Measurements from ENCODE around the gene TMEM89. TPM values are rescaled to one million over a fixed set of nuclear protein-coding genes. Genes with fewer than 3 reads are reported as not detected.

Gene TMEM89
- total and polyA plus RNA-seq, 8 donors, result 0.62 TPM; not detected in 7

DNA sequence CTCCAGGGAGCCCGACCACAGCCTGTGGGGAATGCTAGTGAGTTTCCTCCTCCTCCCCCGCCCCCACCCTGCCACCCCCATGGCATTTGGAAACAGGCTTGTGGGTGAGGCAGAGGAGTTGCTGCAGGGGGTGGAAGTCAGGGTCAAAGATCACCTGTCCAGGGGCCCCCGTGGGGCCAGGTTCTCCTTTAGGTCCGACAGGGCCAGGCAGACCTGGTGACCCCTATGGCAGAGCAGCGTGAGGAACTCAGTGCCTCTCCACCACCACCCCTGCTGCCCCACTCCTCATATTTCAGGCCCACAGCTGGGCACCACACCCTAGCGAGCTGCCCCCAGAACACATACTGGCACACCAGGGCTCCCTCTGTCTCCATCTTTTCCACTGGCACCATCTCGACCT lies 49.1 kb downstream of the TMEM89 start:
- no peaks in the 10 kb centered on the region for H3K4me1 ChIP-seq
- no peaks in the 10 kb centered on the region for H3K36me3 ChIP-seq
- TF ChIP-seq POLR2A (IDR thresholded peaks at IDR 0.05), result no peak
- no peak for TF ChIP-seq POLR2AphosphoS5 (IDR thresholded peaks at IDR 0.05)
- TF ChIP-seq, protein P1, sequence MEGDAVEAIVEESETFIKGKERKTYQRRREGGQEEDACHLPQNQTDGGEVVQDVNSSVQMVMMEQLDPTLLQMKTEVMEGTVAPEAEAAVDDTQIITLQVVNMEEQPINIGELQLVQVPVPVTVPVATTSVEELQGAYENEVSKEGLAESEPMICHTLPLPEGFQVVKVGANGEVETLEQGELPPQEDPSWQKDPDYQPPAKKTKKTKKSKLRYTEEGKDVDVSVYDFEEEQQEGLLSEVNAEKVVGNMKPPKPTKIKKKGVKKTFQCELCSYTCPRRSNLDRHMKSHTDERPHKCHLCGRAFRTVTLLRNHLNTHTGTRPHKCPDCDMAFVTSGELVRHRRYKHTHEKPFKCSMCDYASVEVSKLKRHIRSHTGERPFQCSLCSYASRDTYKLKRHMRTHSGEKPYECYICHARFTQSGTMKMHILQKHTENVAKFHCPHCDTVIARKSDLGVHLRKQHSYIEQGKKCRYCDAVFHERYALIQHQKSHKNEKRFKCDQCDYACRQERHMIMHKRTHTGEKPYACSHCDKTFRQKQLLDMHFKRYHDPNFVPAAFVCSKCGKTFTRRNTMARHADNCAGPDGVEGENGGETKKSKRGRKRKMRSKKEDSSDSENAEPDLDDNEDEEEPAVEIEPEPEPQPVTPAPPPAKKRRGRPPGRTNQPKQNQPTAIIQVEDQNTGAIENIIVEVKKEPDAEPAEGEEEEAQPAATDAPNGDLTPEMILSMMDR (IDR thresholded peaks at IDR 0.05), result no peak
- no peak for TF ChIP-seq EP300 (IDR thresholded peaks at IDR 0.05)
- no peaks in the 10 kb centered on the region for H3K27me3 ChIP-seq
- H3K27ac ChIP-seq, result no peak overlapping the region
- DNase-seq, result no peak
- intact Hi-C loops (cut with DNase I; ENCODE audit: low total_unique reads), result no loop called here
- WGBS, 5 donors, result 78 to 88% (median 86%) methylated on average over 2 to 7 of the region's 7 CpGs
- H3K9me3 ChIP-seq, result no peaks in the 10 kb centered on the region
- H3K4me3 ChIP-seq, result no peak overlapping the region

DNA sequence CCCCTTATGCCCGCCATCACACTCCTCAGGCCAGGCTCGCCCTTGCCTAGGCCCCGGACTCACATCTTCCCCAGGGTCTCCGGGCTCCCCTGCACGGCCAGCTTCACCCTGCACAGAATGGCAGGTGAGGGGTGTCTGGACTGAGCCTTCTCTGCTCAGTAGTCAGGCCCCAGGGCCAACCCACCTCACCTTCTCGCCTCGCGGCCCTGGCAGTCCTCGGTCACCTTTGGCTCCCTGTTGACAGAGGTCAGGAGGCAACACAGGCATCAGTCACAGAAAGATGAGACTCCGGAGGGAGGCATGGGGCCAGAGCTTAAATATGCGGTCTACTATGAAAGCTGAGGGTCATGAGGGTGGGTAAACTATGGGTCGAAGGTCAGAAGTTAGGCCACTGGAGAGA lies 49.6 kb downstream of the TMEM89 start:
- 76 to 89% (median 81%) methylated on average over 8 to 12 of the region's 12 CpGs for WGBS, 5 donors
- TF ChIP-seq EP300 (IDR thresholded peaks at IDR 0.05) (no peak), POLR2AphosphoS5 (IDR thresholded peaks at IDR 0.05) (no peak), POLR2A (IDR thresholded peaks at IDR 0.05) (no peak)
- TF ChIP-seq, protein P1 (IDR thresholded peaks at IDR 0.05), result no peak
- Histone ChIP-seq H3K4me1 (no peaks in the 10 kb centered on the region), H3K4me3 (no peak overlapping the region), H3K9me3 (no peaks in the 10 kb centered on the region), H3K36me3 (no peaks in the 10 kb centered on the region), H3K27me3 (no peaks in the 10 kb centered on the region), H3K27ac (no peak overlapping the region)
- DNase-seq, result no peak
- intact Hi-C loops (cut with DNase I; ENCODE audit: low total_unique reads), result no loop called here

Other genes with a start within 250 kb of the TMEM89 start
- gene FBXW12, start 249.6 kb downstream of the TMEM89 start, total RNA-seq, result not detected
- gene FBXW12, start 249.6 kb downstream of the TMEM89 start, polyA plus RNA-seq, result not detected
- gene PLXNB1, start 191.7 kb downstream of the TMEM89 start, total RNA-seq, result 100 to 1,000 TPM in 4 of 5 donors, 10 to 100 TPM in 1; 86.7 to 874 (median 314) TPM
- gene PLXNB1, start 191.7 kb downstream of the TMEM89 start, polyA plus RNA-seq, result 100 to 1,000 TPM in 1 of 3 donors, 10 to 100 TPM in 2; 13.9 to 157 (median 45.0) TPM
- 10 to 100 TPM in 1 of 5 donors, 1 to 10 TPM in 4; 1.8 to 12.5 (median 7.1) TPM for gene CCDC51, start 181.7 kb downstream of the TMEM89 start, total RNA-seq
- 10 to 100 TPM in 1 of 3 donors, 1 to 10 TPM in 2; 6.0 to 10.3 (median 9.5) TPM for gene CCDC51, start 181.7 kb downstream of the TMEM89 start, polyA plus RNA-seq
- gene TMA7, start 181.5 kb downstream of the TMEM89 start, total RNA-seq, result 100 to 1,000 TPM; 107 to 298 (median 230) TPM
- gene TMA7, start 181.5 kb downstream of the TMEM89 start, polyA plus RNA-seq, result 100 to 1,000 TPM; 644 to 702 (median 660) TPM
- 10 to 100 TPM in 2 of 5 donors, 1 to 10 TPM in 3; 2.3 to 34.4 (median 5.5) TPM for gene ATRIP, start 175.0 kb downstream of the TMEM89 start, total RNA-seq
- gene ATRIP, start 175.0 kb downstream of the TMEM89 start, polyA plus RNA-seq, result 1 to 10 TPM; 2.9 to 5.8 (median 3.2) TPM
- 100 to 1,000 TPM in 1 of 5 donors, 10 to 100 TPM in 4; 43.4 to 182 (median 51.8) TPM for gene SHISA5, start 117.6 kb downstream of the TMEM89 start, total RNA-seq
- gene SHISA5, start 117.6 kb downstream of the TMEM89 start, polyA plus RNA-seq, result 100 to 1,000 TPM in 1 of 3 donors, 10 to 100 TPM in 2; 57.5 to 116 (median 58.7) TPM
- gene PFKFB4, start 65.0 kb downstream of the TMEM89 start, total RNA-seq, result 1 to 10 TPM in 4 of 5 donors, not detected in 1; 1.0 to 9.6 (median 3.0) TPM
- gene PFKFB4, start 65.0 kb downstream of the TMEM89 start, polyA plus RNA-seq, result 1 to 10 TPM in 2 of 3 donors, under 1 TPM in 1; 0.61 to 3.2 (median 1.5) TPM
- under 1 TPM in 2 of 5 donors, not detected in 3; 0.37 to 0.58 TPM for gene UCN2, start 58.0 kb downstream of the TMEM89 start, total RNA-seq
- 1 to 10 TPM in 1 of 3 donors, under 1 TPM in 1, not detected in 1; 0.31 to 3.3 TPM for gene UCN2, start 58.0 kb downstream of the TMEM89 start, polyA plus RNA-seq
- gene COL7A1, start 26.4 kb downstream of the TMEM89 start, total RNA-seq, result 10 to 100 TPM in 2 of 5 donors, 1 to 10 TPM in 3; 1.8 to 75.3 (median 7.6) TPM
- gene COL7A1, start 26.4 kb downstream of the TMEM89 start, polyA plus RNA-seq, result 100 to 1,000 TPM in 1 of 3 donors, 1 to 10 TPM in 2; 6.3 to 123 (median 7.7) TPM
- gene UQCRC1, start 12.1 kb downstream of the TMEM89 start, total RNA-seq, result 100 to 1,000 TPM; 178 to 568 (median 259) TPM
- 100 to 1,000 TPM; 218 to 347 (median 295) TPM for gene UQCRC1, start 12.1 kb downstream of the TMEM89 start, polyA plus RNA-seq
- gene SLC26A6, start 13.7 kb upstream of the TMEM89 start, total RNA-seq, result 100 to 1,000 TPM in 3 of 5 donors, 10 to 100 TPM in 2; 23.9 to 279 (median 137) TPM
- gene SLC26A6, start 13.7 kb upstream of the TMEM89 start, polyA plus RNA-seq, result 10 to 100 TPM; 14.8 to 67.7 (median 31.4) TPM
- gene CELSR3, start 41.1 kb upstream of the TMEM89 start, total RNA-seq, result 1 to 10 TPM in 4 of 5 donors, not detected in 1; 1.5 to 2.3 (median 1.9) TPM
- under 1 TPM; 0.15 to 1.00 (median 0.53) TPM for gene CELSR3, start 41.1 kb upstream of the TMEM89 start, polyA plus RNA-seq
- gene NCKIPSD, start 64.1 kb upstream of the TMEM89 start, total RNA-seq, result 10 to 100 TPM; 16.2 to 46.7 (median 32.6) TPM
- gene NCKIPSD, start 64.1 kb upstream of the TMEM89 start, polyA plus RNA-seq, result 1 to 10 TPM; 6.1 to 7.7 (median 6.1) TPM
- 100 to 1,000 TPM; 102 to 234 (median 110) TPM for gene IP6K2, start 95.5 kb upstream of the TMEM89 start, total RNA-seq
- 10 to 100 TPM; 44.1 to 87.5 (median 65.7) TPM for gene IP6K2, start 95.5 kb upstream of the TMEM89 start, polyA plus RNA-seq
- gene PRKAR2A, start 226.1 kb upstream of the TMEM89 start, total RNA-seq, result 10 to 100 TPM; 12.1 to 65.9 (median 47.3) TPM
- gene PRKAR2A, start 226.1 kb upstream of the TMEM89 start, polyA plus RNA-seq, result 10 to 100 TPM in 1 of 3 donors, 1 to 10 TPM in 2; 6.9 to 11.0 (median 9.2) TPM